GM19397 (cell line): ENCODE measurements around the gene VIPR2.

Source experiments
- ATAC-seq: cut with Tn5 transposase; IDR thresholded peaks from one replicate; pipeline ENCODE4 v1.9.1; 2021; ENCODE audit warnings: mild to moderate bottlenecking, moderate library complexity; ENCODE audit not compliant: unreplicated experiment

The VIPR2 gene

GRCh38 chr7:159030490-159031134, 114.1 kb downstream of the VIPR2 start:
- ATAC-seq, result no peak

GRCh38 chr7:159028508-159029401, 115.9 kb downstream of the VIPR2 start:
- no peak for ATAC-seq

GRCh38 chr7:159027789-159028507, 116.7 kb downstream of the VIPR2 start:
- ATAC-seq, result no peak

- no peak for ATAC-seq
Measured at GRCh38 chr7:159027056-159027788, 117.4 kb downstream of the VIPR2 start.

GRCh38 chr7:159026271-159027055, 118.2 kb downstream of the VIPR2 start:
- no peak for ATAC-seq

GRCh38 chr7:159025161-159025779, 119.4 kb downstream of the VIPR2 start:
- ATAC-seq, result no peak

GRCh38 chr7:159024280-159024951, 120.3 kb downstream of the VIPR2 start:
- ATAC-seq, result no peak

GRCh38 chr7:159023746-159024145, 120.9 kb downstream of the VIPR2 start:
- no peak for ATAC-seq

- no peak for ATAC-seq
Measured at GRCh38 chr7:159023206-159023605, 121.5 kb downstream of the VIPR2 start.

GRCh38 chr7:159022238-159022993, 122.3 kb downstream of the VIPR2 start:
- ATAC-seq, result no peak

GRCh38 chr7:159020987-159021386, 123.7 kb downstream of the VIPR2 start:
- ATAC-seq, result no peak

- no peak for ATAC-seq
Measured at GRCh38 chr7:159019111-159019510, 125.6 kb downstream of the VIPR2 start.

GRCh38 chr7:159017741-159018140, 126.9 kb downstream of the VIPR2 start:
- ATAC-seq, result no peak

- no peak for ATAC-seq
Measured at GRCh38 chr7:159017210-159017609, 127.5 kb downstream of the VIPR2 start.

GRCh38 chr7:159016591-159016990, 128.1 kb downstream of the VIPR2 start:
- no peak for ATAC-seq

- ATAC-seq, result no peak
Measured at GRCh38 chr7:159015454-159016410, 128.9 kb downstream of the VIPR2 start.

GRCh38 chr7:159015081-159015453, 129.6 kb downstream of the VIPR2 start:
- ATAC-seq, result no peak
